ENCODE measurements around the gene EIF2B1.
"Not testable (repeated sequence)": the region's sequence is repeated elsewhere in the genome, so short reads cannot be mapped to it uniquely, and the experiment has no call there.

The EIF2B1 gene

GRCh38 chr12:123601602-123602489 lies 31.6 kb downstream of the EIF2B1 start, which contains the start of gene DDX55:
Gene DDX55, plus strand, starts transcription at chr12:123602099. Its CDS starts 50 bp downstream, at chr12:123602149.
- peak within 1 kb of the TSS; percentile 91 for H3K4me3 Mint-ChIP-seq
- ATAC-seq (peak; percentile 94), DNase-seq (peak; percentile 86)
- H3K27ac Mint-ChIP-seq = peak within 1 kb of the TSS; percentile 86
- H3K9me3 Mint-ChIP-seq = no peaks in the 10 kb centered on the region
- peaks cover 43% of the 10 kb centered on the region for H3K36me3 Mint-ChIP-seq (ENCODE audit: low read depth)
- H3K4me1 Mint-ChIP-seq = peaks cover 38% of the 10 kb centered on the region
- no peaks in the 10 kb centered on the region for H3K27me3 Mint-ChIP-seq

GRCh38 chr12:123599721-123600120 lies 33.8 kb downstream of the EIF2B1 start:
- Mint-ChIP-seq H3K36me3 (ENCODE audit: low read depth) (peaks cover 44% of the 10 kb centered on the region), H3K4me3 (peak overlapping the region; percentile 10), H3K27ac (peak overlapping the region; percentile 8), H3K9me3 (no peaks in the 10 kb centered on the region), H3K27me3 (no peaks in the 10 kb centered on the region), H3K4me1 (peaks cover 38% of the 10 kb centered on the region)
- ATAC-seq = no peak
- no peak for DNase-seq

- Mint-ChIP-seq H3K9me3 (no peaks in the 10 kb centered on the region), H3K36me3 (ENCODE audit: low read depth) (peaks cover 42% of the 10 kb centered on the region), H3K27ac (peak overlapping the region; percentile 8), H3K4me3 (peak overlapping the region; percentile 10), H3K4me1 (peaks cover 36% of the 10 kb centered on the region), H3K27me3 (no peaks in the 10 kb centered on the region)
- no peak for ATAC-seq
- DNase-seq = no peak
Observed at GRCh38 chr12:123599310-123599709, 34.2 kb downstream of the EIF2B1 start.

GRCh38 chr12:123598522-123598921 lies 35.0 kb downstream of the EIF2B1 start:
- H3K9me3 Mint-ChIP-seq = no peaks in the 10 kb centered on the region
- ATAC-seq (no peak), DNase-seq (no peak)
- peaks cover 28% of the 10 kb centered on the region for H3K4me1 Mint-ChIP-seq
- peak overlapping the region; percentile 27 for H3K27ac Mint-ChIP-seq
- H3K36me3 Mint-ChIP-seq (ENCODE audit: low read depth) = peaks cover 36% of the 10 kb centered on the region
- H3K4me3 Mint-ChIP-seq = no peak overlapping the region
- no peaks in the 10 kb centered on the region for H3K27me3 Mint-ChIP-seq

GRCh38 chr12:123597100-123597499 lies 36.4 kb downstream of the EIF2B1 start:
- DNase-seq = no peak
- ATAC-seq = no peak
- no peak overlapping the region for H3K4me3 Mint-ChIP-seq
- peaks cover 35% of the 10 kb centered on the region for H3K36me3 Mint-ChIP-seq (ENCODE audit: low read depth)
- no peak overlapping the region for H3K27ac Mint-ChIP-seq
- H3K9me3 Mint-ChIP-seq = no peaks in the 10 kb centered on the region
- no peaks in the 10 kb centered on the region for H3K27me3 Mint-ChIP-seq
- peaks cover 18% of the 10 kb centered on the region for H3K4me1 Mint-ChIP-seq

- DNase-seq = no peak
- Mint-ChIP-seq H3K4me1 (peaks cover 24% of the 10 kb centered on the region), H3K27ac (no peak overlapping the region), H3K36me3 (ENCODE audit: low read depth) (peaks cover 45% of the 10 kb centered on the region), H3K9me3 (no peaks in the 10 kb centered on the region), H3K4me3 (no peak overlapping the region), H3K27me3 (no peaks in the 10 kb centered on the region)
- ATAC-seq = no peak
Observed at GRCh38 chr12:123595729-123596128, 37.8 kb downstream of the EIF2B1 start.

- H3K27me3 Mint-ChIP-seq = no peaks in the 10 kb centered on the region
- H3K4me3 Mint-ChIP-seq = no peak overlapping the region
- no peak for ATAC-seq
- DNase-seq = no peak
- peaks cover 57% of the 10 kb centered on the region for H3K36me3 Mint-ChIP-seq (ENCODE audit: low read depth)
- H3K4me1 Mint-ChIP-seq = peaks cover 43% of the 10 kb centered on the region
- H3K27ac Mint-ChIP-seq = peak overlapping the region; percentile 26
- H3K9me3 Mint-ChIP-seq = no peaks in the 10 kb centered on the region
Observed at GRCh38 chr12:123591702-123592481, 41.6 kb downstream of the EIF2B1 start.

GRCh38 chr12:123580772-123581171 lies 52.7 kb downstream of the EIF2B1 start:
- no peaks in the 10 kb centered on the region for H3K9me3 Mint-ChIP-seq
- H3K27me3 Mint-ChIP-seq = no peaks in the 10 kb centered on the region
- ATAC-seq (no peak), DNase-seq (no peak)
- peaks cover 23% of the 10 kb centered on the region for H3K4me1 Mint-ChIP-seq
- H3K27ac Mint-ChIP-seq = no peak overlapping the region
- no peak overlapping the region for H3K4me3 Mint-ChIP-seq
- H3K36me3 Mint-ChIP-seq (ENCODE audit: low read depth) = peaks cover 6% of the 10 kb centered on the region

GRCh38 chr12:123578829-123579228 lies 54.7 kb downstream of the EIF2B1 start:
- not testable (repeated sequence) for ATAC-seq; H3K4me3 Mint-ChIP-seq; H3K27me3 Mint-ChIP-seq; DNase-seq; H3K36me3 Mint-ChIP-seq (ENCODE audit: low read depth); H3K27ac Mint-ChIP-seq; H3K9me3 Mint-ChIP-seq
- peaks cover 15% of the 10 kb centered on the region for H3K4me1 Mint-ChIP-seq

GRCh38 chr12:123578243-123578642 lies 55.2 kb downstream of the EIF2B1 start:
- ATAC-seq (no peak), DNase-seq (no peak)
- H3K9me3 Mint-ChIP-seq = no peaks in the 10 kb centered on the region
- H3K4me3 Mint-ChIP-seq = no peak overlapping the region
- no peaks in the 10 kb centered on the region for H3K36me3 Mint-ChIP-seq (ENCODE audit: low read depth)
- H3K27ac Mint-ChIP-seq = no peak overlapping the region
- peaks cover 13% of the 10 kb centered on the region for H3K4me1 Mint-ChIP-seq
- H3K27me3 Mint-ChIP-seq = no peaks in the 10 kb centered on the region

GRCh38 chr12:123576611-123577010 lies 56.9 kb downstream of the EIF2B1 start:
- no peak for ATAC-seq
- DNase-seq = no peak
- no peaks in the 10 kb centered on the region for H3K4me1 Mint-ChIP-seq
- no peak overlapping the region for H3K27ac Mint-ChIP-seq
- H3K9me3 Mint-ChIP-seq = no peaks in the 10 kb centered on the region
- H3K27me3 Mint-ChIP-seq = no peaks in the 10 kb centered on the region
- H3K4me3 Mint-ChIP-seq = no peak overlapping the region
- no peaks in the 10 kb centered on the region for H3K36me3 Mint-ChIP-seq (ENCODE audit: low read depth)

GRCh38 chr12:123573870-123574269 lies 59.6 kb downstream of the EIF2B1 start:
- Mint-ChIP-seq H3K36me3 (ENCODE audit: low read depth) (no peaks in the 10 kb centered on the region), H3K9me3 (no peaks in the 10 kb centered on the region), H3K27me3 (peaks cover 8% of the 10 kb centered on the region), H3K4me3 (no peak overlapping the region), H3K27ac (no peak overlapping the region), H3K4me1 (peaks cover 4% of the 10 kb centered on the region)
- DNase-seq (no peak), ATAC-seq (no peak)

GRCh38 chr12:123572391-123572790 lies 61.1 kb downstream of the EIF2B1 start:
- peaks cover 8% of the 10 kb centered on the region for H3K27me3 Mint-ChIP-seq
- no peaks in the 10 kb centered on the region for H3K36me3 Mint-ChIP-seq (ENCODE audit: low read depth)
- no peak overlapping the region for H3K4me3 Mint-ChIP-seq
- DNase-seq (no peak), ATAC-seq (no peak)
- H3K27ac Mint-ChIP-seq = no peak overlapping the region
- H3K9me3 Mint-ChIP-seq = no peaks in the 10 kb centered on the region
- H3K4me1 Mint-ChIP-seq = peaks cover 4% of the 10 kb centered on the region

- no peak overlapping the region for H3K27ac Mint-ChIP-seq
- no peak for ATAC-seq
- H3K36me3 Mint-ChIP-seq (ENCODE audit: low read depth) = no peaks in the 10 kb centered on the region
- peaks cover 4% of the 10 kb centered on the region for H3K4me1 Mint-ChIP-seq
- peaks cover 8% of the 10 kb centered on the region for H3K27me3 Mint-ChIP-seq
- DNase-seq = no peak
- H3K9me3 Mint-ChIP-seq = no peaks in the 10 kb centered on the region
- H3K4me3 Mint-ChIP-seq = no peak overlapping the region
Observed at GRCh38 chr12:123571343-123571813, 62.1 kb downstream of the EIF2B1 start.

All from activated naive CD8-positive, alpha-beta T cell treated with anti-CD3 and anti-CD28 coated beads, Interleukin-2, amount 50 U/mL, for 24 hours (primary cell).